K562 (cell line): Measurements from ENCODE around the gene ERMARD. TPM values are rescaled to one million over a fixed set of nuclear protein-coding genes. Genes with fewer than 3 reads are reported as not detected.

Experiments used
- ATAC-seq: fragments of 200-7000 bp; cut with Tn5 transposase; 3 replicates; pipeline ENCODE4 v1.9.1; 2020; ENCODE audit warnings: moderate library complexity
- BruUV-seq: library from RNA; stranded (reverse); fragments of 400-500 nt; replicated peaks from 2 replicates; lab custom pipeline; 2021; lab: Mats Ljungman, UMichigan
- CTCF ChIA-PET: fragments of 300-600 bp; formaldehyde crosslinking; extraction: SDS; loops from one replicate; lab custom pipeline; 2021; ENCODE audit warnings: low intra/inter-chr PET ratio; lab: Yijun Ruan, JAX
- POLR2A ChIA-PET: fragments of 300-600, 350-650 bp; sonication (Branson Sonifier 250); formaldehyde crosslinking; extraction: SDS; loops from one replicate; lab custom pipeline; 2021; ENCODE audit warnings: antibody characterized with exemption, inconsistent platforms; lab: Yijun Ruan, JAX
- DNase-seq, 4 experiments: peaks; one replicate each; pipeline versions ENCODE4 v3.0.0 to v3.0.0-alpha.2; 2011 to 2018; ENCODE audit warnings: low spot score in 3 of 4, mixed read lengths in 3 of 4; ENCODE audit errors: extremely low read depth in 1 of 4
- FAIRE-seq: peaks from 2 replicates; lab custom pipeline; 2011; peaks lifted over from hg19 to GRCh38; lab: Jason Lieb, UNC
- H2AFZ ChIP-seq: 2 replicates; pipeline ENCODE4 v1.6.0; 2011; ENCODE audit warnings: low read depth, low read length, control low read depth, inconsistent platforms
- H3K27ac ChIP-seq: fragments of 200-600 bp; 3 replicates; pipeline ENCODE4 v1.8.0; 2011; ENCODE audit warnings: low read depth, mild to moderate bottlenecking, control low read depth, inconsistent platforms, low read length, moderate library complexity, mixed read lengths; ENCODE audit errors: extremely low read depth
- H3K27me3 ChIP-seq, 2 experiments: fragments of 300-600 bp in 1 of 2; 2 replicates in 1 of 2; 3 replicates in 1 of 2; pipeline versions ENCODE4 v1.6.0 to v1.8.0; 2011; ENCODE audit warnings: inconsistent platforms in 2 of 2, low read length in 2 of 2, mild to moderate bottlenecking in 1 of 2, mixed read lengths in 1 of 2, moderate library complexity in 1 of 2; ENCODE audit not compliant: control insufficient read depth in 2 of 2, insufficient read depth in 2 of 2
- H3K36me3 ChIP-seq: fragments of 300-600 bp; 3 replicates; pipeline ENCODE4 v1.8.0; 2011; ENCODE audit warnings: mild to moderate bottlenecking, low read length, inconsistent platforms; ENCODE audit not compliant: control insufficient read depth, insufficient read depth
- H3K4me1 ChIP-seq, 2 experiments: fragments of 200-600 bp in 1 of 2; replicated peaks in 1 of 2; 2 replicates in 1 of 2; 3 replicates in 1 of 2; pipeline versions ENCODE4 v1.5.1 to v1.8.0; 2011; ENCODE audit warnings: inconsistent platforms in 2 of 2, low read length in 2 of 2, mild to moderate bottlenecking in 1 of 2, mixed read lengths in 1 of 2, moderate library complexity in 1 of 2; ENCODE audit not compliant: control insufficient read depth in 2 of 2, insufficient read depth in 2 of 2
- H3K4me2 ChIP-seq: 2 replicates; pipeline ENCODE4 v1.6.1; 2011; ENCODE audit warnings: low read length, control low read depth, inconsistent platforms, mixed read lengths; ENCODE audit not compliant: insufficient read depth
- H3K4me3 ChIP-seq: fragments of 200-600 bp; sonication (generic), shearing (Covaris generic); 2 replicates; pipeline ENCODE4 v1.5.1; 2016; ENCODE audit warnings: control low read depth, inconsistent platforms
- H3K79me2 ChIP-seq: fragments of 200-600 bp; 3 replicates; pipeline ENCODE4 v1.8.0; 2011; ENCODE audit warnings: low read length, inconsistent platforms; ENCODE audit not compliant: control insufficient read depth, insufficient read depth
- H3K9ac ChIP-seq, 2 experiments: 2 replicates each; pipeline versions ENCODE4 v1.6.0 to v1.6.1; 2011; ENCODE audit warnings: low read depth in 2 of 2, low read length in 2 of 2, control low read depth in 1 of 2, inconsistent platforms in 1 of 2, mild to moderate bottlenecking in 1 of 2, mixed read lengths in 1 of 2; ENCODE audit not compliant: insufficient read depth in 1 of 2
- H3K9me1 ChIP-seq: one replicate; pipeline ENCODE4 v1.6.0; 2011; ENCODE audit warnings: inconsistent platforms, mild to moderate bottlenecking, low read length, moderate library complexity; ENCODE audit not compliant: control insufficient read depth, insufficient read depth
- H3K9me3 ChIP-seq: replicated peaks from 2 replicates; pipeline ENCODE4 v1.5.1; 2011; ENCODE audit warnings: low read depth, low read length, inconsistent platforms; ENCODE audit not compliant: control insufficient read depth, insufficient read depth
- H4K20me1 ChIP-seq: replicated peaks from 2 replicates; pipeline ENCODE4 v1.6.1; 2011; ENCODE audit warnings: low read length, inconsistent platforms, mixed read lengths; ENCODE audit not compliant: control insufficient read depth, insufficient read depth
- GTF2A2 ChIP-seq: IDR thresholded peaks from 2 replicates; pipeline ENCODE4 v1.6.1; 2016; ENCODE audit warnings: mild to moderate bottlenecking, missing genetic modification characterization, missing compliant biosample characterization
- HEY1 ChIP-seq: fragments of 250-450 bp; sonication (Bioruptor Pico); IDR thresholded peaks from 2 replicates; pipeline ENCODE4 v1.5.0; 2020; ENCODE audit warnings: mild to moderate bottlenecking, moderate library complexity, borderline replicate concordance
- MTA1 ChIP-seq: fragments of 450-650 bp; IDR thresholded peaks from 2 replicates; pipeline ENCODE4 v1.6.1; 2017; ENCODE audit warnings: borderline replicate concordance
- MYC ChIP-seq, 2 experiments: fragments of 250-450 bp in 1 of 2; sonication (Bioruptor Pico) in 1 of 2; IDR thresholded peaks; 2 replicates each; pipeline versions ENCODE4 v1.5.1 to v1.6.1; 2012 to 2021; ENCODE audit warnings: low read depth in 2 of 2, borderline replicate concordance in 1 of 2, improper control_type of control experiment in 1 of 2, low read length in 1 of 2, mild to moderate bottlenecking in 1 of 2, moderate library complexity in 1 of 2
- WGBS: fragments of 100-300 bp; shearing (Covaris generic); methylation state at CpG from one replicate; pipeline ENCODE4 v1.1.6; 2016; ENCODE audit warnings: low coverage, mixed read lengths; ENCODE audit not compliant: insufficient coverage; ENCODE audit errors: missing lambda C conversion rate; 5-methylcytosine and 5-hydroxymethylcytosine counted together
- in situ Hi-C: fragments of 300-500 bp; cut with MboI; formaldehyde crosslinking; loops from 4 replicates; pipeline ENCODE4 v1.15.0; 2018; ENCODE audit warnings: inconsistent platforms, mixed read lengths
- intact Hi-C: fragments of 100-400 bp; cut with micrococcal nuclease; formaldehyde crosslinking; loops from 2 replicates; pipeline ENCODE4 v1.14.2; 2022
- polyA plus RNA-seq, 8 experiments: library from polyadenylated mRNA; depleted of rRNA in 4 of 8; stranded (reverse) in 5 of 8; unstranded in 3 of 8; fragments of >200 nt; fragmentation: Nextera tagmentation in 2 of 8; fragmentation: Illumina TruSeq in 1 of 8; extraction: Ambion mirVana in 2 of 8; extraction: Trizol in 1 of 8; gene quantifications; 2 replicates each; pipeline versions ENCODE4 v1.2.1 to v1.2.3, GENCODE V29; 2011 to 2014; ENCODE audit warnings: inconsistent platforms in 1 of 8, missing spikeins in 1 of 8
- total RNA-seq, 7 experiments: library from RNA; depleted of rRNA in 6 of 7; stranded (reverse); fragments of >200 nt in 6 of 7; fragmentation: Illumina TruSeq in 2 of 7; extraction: Trizol in 2 of 7; gene quantifications; 2 replicates each; pipeline versions ENCODE4 v1.2.1 to v1.2.3, GENCODE V29; 2011 to 2021; ENCODE audit warnings: low replicate concordance in 1 of 7

Gene ERMARD
- total and polyA plus RNA-seq, 9 of the 15 experiments (the other 6 are each of a cell fraction or from before 2014, with no cell fraction given): 14.5 to 68.6 (median 27.7) TPM

DNA sequence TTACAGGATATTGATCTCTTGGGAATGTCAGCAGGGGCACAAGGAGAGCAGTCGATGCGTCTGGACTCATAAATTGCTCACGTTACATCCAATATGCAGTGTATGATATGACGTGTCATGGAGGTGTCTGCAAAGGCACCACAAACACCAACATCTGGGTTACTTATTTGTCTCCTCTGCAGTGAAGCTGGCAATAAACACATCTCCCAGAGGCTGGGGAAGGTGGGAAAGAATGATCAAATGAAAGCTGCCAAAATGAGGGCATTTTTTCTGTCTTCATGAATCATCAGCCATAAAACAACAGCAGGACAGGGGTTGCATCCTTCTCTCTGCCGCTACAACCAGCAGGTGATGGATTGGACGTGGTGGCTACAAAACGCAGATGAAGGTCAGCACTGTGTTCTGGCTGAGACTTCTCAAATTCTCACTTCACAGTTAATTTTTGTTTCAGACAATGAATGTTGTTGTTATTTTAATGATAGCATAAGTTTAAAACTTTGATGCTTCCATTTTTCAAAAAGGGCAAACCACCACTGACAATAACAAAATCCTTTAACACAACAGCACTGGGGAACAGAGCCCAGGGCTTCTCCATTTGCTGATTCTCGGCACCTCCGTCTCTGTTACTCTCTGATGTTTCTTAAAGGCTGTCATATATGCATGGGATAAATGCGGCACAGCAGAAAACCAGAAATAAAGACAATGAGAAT lies 47.5 kb downstream of the ERMARD start:
- Histone ChIP-seq H3K27ac (no peak overlapping the region), H3K4me2 (no peak overlapping the region), H3K4me1 (peaks cover 0 to 7% of the 10 kb centered on the region in 2 experiments; a peak in 2 of 5 replicates), H3K36me3 (no peaks in the 10 kb centered on the region), H3K79me2 (no peaks in the 10 kb centered on the region), H3K9ac (no peak overlapping the region), H3K9me3 (no peaks in the 10 kb centered on the region), H3K9me1 (no peaks in the 10 kb centered on the region), H3K27me3 (peaks cover 63 to 66% of the 10 kb centered on the region in 2 experiments), H3K4me3 (no peak overlapping the region), H2AFZ (no peak overlapping the region), H4K20me1 (peaks cover 6% of the 10 kb centered on the region; the same call in 1 of the 2 replicates)
- in situ Hi-C loops (no loop called here), intact Hi-C loops (no loop called here)
- no peak for TF ChIP-seq HEY1 (CRISPR knock-in tag)
- no peak for TF ChIP-seq MTA1
- no peak for TF ChIP-seq GTF2A2 (tag)
- TF ChIP-seq MYC (IDR thresholded peaks at IDR 0.05; ENCODE audit: low read depth, low read length): no peak
- TF ChIP-seq MYC (CRISPR knock-in tag; IDR thresholded peaks at IDR 0.05; ENCODE audit: borderline replicate concordance, low read depth): no peak
- no peak for ATAC-seq
- peak; percentile 46 for FAIRE-seq
- ChIA-PET CTCF (no interaction called here), POLR2A (interaction anchor here (0.7 kb wide), 1 partner anchor 714 kb away, joined by 4 read pairs; no protein-coding TSS in a partner anchor)
- no TSS peak for BruUV-seq
- 0% methylated on average over 10 of the region's 10 CpGs for WGBS
- no peak for DNase-seq
